VCaP (cell line): Measurements from ENCODE around the gene LHPP.

Source experiments
- H3K27ac ChIP-seq: fragments of 450-650 bp; 2 replicates; pipeline ENCODE4 v1.5.1; 2017
- TF ChIP-seq, protein P1 (sequence below): fragments of 450-650 bp; conservative IDR thresholded peaks from 2 replicates; pipeline ENCODE4 v1.5.1; 2017; ENCODE audit warnings: mild to moderate bottlenecking, moderate library complexity

Gene LHPP

DNA sequence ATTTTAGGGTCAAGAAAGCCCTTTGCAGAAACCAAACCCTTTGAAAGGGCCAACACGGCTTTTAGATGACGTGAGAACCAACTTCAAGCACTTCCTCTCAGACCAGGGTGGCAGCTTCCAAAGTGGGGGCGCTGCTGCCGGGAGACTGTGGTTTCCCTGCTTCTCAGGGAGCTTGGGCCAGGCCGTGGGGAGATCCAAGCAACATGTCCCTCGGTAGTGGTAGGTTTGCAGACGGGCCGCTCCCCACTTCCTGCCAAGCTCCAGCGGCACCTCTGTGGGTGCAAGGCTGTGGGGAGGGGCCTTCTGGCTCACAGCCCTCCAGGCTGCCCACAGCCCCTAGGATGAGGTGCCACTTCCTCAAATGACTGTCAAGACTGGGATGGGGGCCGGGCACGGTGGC is 150.1 kb downstream of the LHPP start:
- H3K27ac ChIP-seq = no peak overlapping the region
- TF ChIP-seq, protein P1, sequence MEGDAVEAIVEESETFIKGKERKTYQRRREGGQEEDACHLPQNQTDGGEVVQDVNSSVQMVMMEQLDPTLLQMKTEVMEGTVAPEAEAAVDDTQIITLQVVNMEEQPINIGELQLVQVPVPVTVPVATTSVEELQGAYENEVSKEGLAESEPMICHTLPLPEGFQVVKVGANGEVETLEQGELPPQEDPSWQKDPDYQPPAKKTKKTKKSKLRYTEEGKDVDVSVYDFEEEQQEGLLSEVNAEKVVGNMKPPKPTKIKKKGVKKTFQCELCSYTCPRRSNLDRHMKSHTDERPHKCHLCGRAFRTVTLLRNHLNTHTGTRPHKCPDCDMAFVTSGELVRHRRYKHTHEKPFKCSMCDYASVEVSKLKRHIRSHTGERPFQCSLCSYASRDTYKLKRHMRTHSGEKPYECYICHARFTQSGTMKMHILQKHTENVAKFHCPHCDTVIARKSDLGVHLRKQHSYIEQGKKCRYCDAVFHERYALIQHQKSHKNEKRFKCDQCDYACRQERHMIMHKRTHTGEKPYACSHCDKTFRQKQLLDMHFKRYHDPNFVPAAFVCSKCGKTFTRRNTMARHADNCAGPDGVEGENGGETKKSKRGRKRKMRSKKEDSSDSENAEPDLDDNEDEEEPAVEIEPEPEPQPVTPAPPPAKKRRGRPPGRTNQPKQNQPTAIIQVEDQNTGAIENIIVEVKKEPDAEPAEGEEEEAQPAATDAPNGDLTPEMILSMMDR = no peak

DNA sequence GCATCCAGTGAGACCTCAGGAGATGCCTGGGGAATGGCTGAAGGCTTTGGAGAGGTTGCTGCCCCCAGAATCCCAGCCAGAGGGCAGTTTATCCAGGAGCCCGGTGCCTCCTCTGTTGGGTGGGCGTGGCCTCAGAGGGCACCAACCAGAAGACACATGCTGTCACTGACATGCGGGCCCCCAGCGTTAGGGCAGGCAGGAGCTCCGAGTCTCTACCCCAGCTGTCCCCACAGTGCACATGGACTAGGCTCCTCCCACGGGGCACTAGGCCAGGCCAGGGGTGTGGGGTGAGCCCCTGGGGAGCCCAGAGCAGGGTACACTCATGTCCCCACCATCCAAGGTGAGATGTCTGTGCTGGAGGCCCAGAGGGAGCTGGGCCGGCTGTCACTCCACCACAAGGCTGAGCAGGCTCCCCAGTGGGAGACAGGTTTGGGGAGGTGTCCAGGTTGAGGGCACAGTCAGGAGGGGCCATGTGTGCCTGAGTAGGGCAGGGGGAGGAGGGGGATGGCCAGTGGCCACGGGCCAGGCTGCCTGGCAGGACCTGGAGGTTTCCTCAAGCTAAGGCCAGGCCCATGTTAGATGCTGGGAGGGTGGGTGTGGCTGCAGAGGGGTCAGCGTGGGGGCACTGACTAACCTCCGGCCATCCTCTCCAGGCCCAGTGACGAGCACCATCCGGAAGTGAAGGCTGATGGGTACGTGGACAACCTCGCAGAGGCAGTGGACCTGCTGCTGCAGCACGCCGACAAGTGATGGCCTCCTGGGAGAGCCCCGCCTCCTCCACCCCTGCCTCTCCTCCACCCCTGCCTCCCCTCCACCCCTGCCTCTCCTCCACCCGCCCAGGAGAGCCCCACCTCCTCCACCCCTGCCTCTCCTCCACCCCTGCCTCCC is 151.2 kb downstream of the LHPP start:
- TF ChIP-seq, protein P1 = no peak
- no peak overlapping the region for H3K27ac ChIP-seq

DNA sequence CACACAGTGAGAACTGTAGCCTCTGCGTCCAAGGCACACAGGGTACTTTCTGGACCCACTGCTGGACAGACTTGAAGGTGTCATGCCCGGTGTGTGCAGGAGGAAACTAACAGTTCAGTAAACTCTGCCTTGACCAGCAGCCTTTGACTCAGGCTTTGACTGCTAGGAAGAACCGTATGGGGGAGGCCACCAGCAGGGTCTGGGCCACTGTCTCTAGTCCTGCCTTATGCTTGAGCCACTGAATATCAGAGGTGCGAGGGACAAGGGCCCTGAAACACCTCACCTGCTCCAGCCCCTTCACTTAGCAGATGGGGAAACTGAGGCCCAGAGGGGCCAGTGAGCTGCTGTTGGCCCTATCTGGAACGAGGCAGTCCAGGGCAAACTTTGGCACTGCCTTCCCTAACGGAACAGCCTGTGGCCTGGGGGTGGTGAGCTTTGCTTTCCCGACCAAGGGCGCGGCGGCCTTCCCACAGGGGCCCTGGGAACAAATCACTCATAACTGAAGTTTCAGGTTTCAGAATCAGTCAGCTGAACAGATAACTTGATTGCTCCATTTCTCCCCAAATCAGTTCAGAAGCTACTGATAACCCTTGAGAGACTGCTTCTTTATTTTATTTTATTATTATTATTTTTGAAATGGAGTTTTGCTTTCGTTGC is 152.5 kb downstream of the LHPP start:
- TF ChIP-seq, protein P1 = no peak
- no peak overlapping the region for H3K27ac ChIP-seq

DNA sequence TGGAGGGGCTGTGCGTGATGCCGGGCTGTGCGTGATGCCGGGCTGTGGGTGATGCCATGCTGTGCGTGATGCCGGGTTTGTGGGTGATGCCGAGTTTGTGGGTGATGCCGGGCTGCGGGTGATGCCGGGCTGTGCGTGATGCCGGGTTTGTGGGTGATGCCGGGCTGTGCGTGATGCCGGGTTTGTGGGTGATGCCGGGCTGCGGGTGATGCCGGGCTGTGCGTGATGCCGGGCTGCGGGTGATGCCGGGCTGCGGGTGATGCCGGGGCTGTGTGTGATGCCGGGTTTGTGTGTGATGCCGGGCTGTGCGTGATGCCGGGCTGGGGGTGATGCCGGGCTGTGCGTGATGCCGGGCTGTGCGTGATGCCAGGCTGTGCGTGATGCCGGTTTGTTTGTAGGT is 153.6 kb downstream of the LHPP start:
- TF ChIP-seq, protein P1 = no peak
- H3K27ac ChIP-seq = no peak overlapping the region

DNA sequence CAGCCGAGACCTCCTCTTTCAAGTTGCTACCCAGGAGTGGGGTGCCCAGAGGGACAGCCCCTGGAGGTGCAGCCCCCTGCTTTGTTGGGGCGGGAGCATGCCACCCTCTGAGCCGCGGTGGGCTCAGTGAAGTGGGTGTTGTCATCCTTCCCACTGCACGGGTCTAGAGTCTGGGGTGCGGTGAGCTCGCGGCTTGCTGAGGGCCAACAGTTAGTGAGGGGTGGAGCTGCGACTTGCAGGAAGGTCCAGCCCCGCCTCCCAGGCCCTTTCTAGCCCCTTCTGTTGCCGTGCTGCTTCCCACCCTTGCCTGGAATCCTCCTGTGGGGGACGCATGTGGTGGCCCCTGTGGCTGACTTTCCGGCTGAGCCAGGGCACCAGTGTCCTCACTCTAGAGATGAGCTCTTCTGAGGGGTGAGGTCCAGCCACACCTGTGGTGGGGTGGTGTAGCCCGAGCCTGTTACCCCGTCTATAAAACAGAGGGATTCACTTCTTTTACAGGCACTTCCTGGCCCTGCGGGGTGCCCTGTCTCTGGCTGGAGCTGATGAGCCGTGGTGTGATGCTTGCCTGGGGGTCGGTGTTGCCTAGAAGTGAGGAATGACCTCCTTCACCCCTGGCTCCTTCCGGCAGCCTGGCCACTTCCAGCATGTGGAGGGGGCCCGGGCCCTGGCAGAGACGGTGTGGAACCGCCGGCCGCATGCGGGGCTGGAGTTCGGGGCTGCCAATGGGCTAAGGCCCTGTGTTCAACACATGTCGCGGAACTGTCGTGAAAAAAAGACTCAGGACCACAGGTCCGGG is 154.6 kb downstream of the LHPP start:
- H3K27ac ChIP-seq = no peak overlapping the region
- TF ChIP-seq, protein P1 = no peak

DNA sequence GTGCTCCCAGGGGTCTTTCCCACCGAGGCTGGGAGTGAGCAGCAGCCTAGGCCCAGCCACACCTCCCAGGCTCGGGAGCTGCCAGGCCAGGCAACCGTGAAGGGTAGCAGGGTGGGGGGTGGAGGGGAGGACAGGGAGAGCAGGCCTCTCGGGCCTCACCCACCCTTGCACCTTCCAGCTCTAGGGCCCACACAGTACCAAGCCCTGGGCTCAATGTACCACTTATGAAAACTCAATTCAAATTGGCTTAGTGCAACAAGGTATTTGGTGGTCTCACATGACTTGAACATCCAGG is 155.2 kb downstream of the LHPP start:
- TF ChIP-seq, protein P1 = no peak
- H3K27ac ChIP-seq = no peak overlapping the region

DNA sequence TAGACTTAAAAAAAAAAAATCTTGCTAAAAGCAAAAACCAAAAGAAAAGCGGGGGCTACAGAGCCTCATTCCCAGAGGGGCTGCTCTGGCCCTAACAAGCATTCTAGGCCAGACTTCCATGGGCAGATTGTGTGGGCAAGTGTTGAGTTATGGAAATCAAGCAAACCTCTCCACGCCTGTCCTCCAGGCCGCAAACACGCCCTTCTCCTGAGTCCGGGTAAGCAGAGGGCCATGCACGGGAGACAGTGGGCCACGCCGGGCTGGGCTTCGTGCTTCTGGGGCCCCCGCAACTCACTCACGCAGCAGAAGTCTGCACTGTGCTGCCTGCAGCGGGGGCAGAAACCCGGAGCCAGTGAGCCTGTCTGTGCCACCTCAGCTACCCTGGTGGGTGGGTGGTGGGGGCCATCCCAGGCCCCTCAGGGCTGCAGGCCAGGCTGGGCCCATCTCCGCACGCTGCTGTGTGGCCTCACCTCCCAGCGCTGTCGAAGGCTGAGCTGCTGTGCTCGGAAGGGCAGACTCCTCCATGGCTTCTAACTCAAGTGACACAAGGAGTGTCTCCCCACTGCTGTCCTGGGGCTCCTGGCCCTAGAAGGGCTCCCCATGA is 156.9 kb downstream of the LHPP start:
- TF ChIP-seq, protein P1 = no peak
- no peak overlapping the region for H3K27ac ChIP-seq
